ENCODE data around the gene GALNT16. TPM values are rescaled to one million over a fixed set of nuclear protein-coding genes. Genes with fewer than 3 reads are reported as not detected.

GALNT16 gene
- total RNA-seq, 1 experiment from 2014 or later: 0.33 TPM

DNA sequence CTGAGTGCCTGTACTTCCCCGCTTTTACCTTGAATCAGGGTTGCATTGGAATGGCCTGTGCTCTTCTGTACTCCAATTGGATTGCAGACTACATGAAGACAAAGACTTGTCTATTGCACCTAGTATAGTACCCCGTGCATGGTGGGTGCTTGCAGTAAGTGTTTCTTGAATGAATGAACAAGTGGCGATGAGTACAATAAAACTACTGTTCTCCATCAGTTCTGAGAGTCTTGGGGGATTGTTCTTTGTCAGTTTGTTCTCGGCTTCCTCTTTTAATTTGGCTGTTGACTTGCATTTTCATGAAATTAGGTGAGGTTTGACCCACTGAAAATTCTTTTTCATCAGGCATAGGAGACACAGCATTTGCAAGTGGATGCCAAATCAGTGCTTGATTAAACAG, 104.0 kb downstream of the GALNT16 start:
- Histone ChIP-seq H3K4me3 (ENCODE audit: low read length) (no peak overlapping the region), H3K9me2 (replicated peaks; ENCODE audit: low read length) (no peaks in the 10 kb centered on the region), H3F3A (ENCODE audit: low read length, unreplicated experiment) (no peaks in the 10 kb centered on the region), H3K36me3 (ENCODE audit: low read depth, low read length) (no peaks in the 10 kb centered on the region), H3K27me3 (ENCODE audit: low read length) (peaks cover 3% of the 10 kb centered on the region; the same call in 1 of the 2 replicates), H3K4me2 (ENCODE audit: low read length) (no peak overlapping the region), H3K9me3 (ENCODE audit: low read length) (no peaks in the 10 kb centered on the region), H4K20me1 (ENCODE audit: low read length) (no peaks in the 10 kb centered on the region), H3K4me1 (ENCODE audit: insufficient read depth, low read length) (no peaks in the 10 kb centered on the region), H3K9ac (ENCODE audit: low read length) (no peak overlapping the region), H3K79me2 (ENCODE audit: low read length) (no peaks in the 10 kb centered on the region), H3K27ac (ENCODE audit: low read length) (no peak overlapping the region), H2AFZ (ENCODE audit: low read length) (no peak overlapping the region)
- TF ChIP-seq EZH2phosphoT487 (IDR thresholded peaks at IDR 0.05; ENCODE audit: borderline replicate concordance, low read length) (no peak), EZH2 (IDR thresholded peaks at IDR 0.05; ENCODE audit: low read length, unreplicated experiment) (no peak)
- TF ChIP-seq, protein P1, sequence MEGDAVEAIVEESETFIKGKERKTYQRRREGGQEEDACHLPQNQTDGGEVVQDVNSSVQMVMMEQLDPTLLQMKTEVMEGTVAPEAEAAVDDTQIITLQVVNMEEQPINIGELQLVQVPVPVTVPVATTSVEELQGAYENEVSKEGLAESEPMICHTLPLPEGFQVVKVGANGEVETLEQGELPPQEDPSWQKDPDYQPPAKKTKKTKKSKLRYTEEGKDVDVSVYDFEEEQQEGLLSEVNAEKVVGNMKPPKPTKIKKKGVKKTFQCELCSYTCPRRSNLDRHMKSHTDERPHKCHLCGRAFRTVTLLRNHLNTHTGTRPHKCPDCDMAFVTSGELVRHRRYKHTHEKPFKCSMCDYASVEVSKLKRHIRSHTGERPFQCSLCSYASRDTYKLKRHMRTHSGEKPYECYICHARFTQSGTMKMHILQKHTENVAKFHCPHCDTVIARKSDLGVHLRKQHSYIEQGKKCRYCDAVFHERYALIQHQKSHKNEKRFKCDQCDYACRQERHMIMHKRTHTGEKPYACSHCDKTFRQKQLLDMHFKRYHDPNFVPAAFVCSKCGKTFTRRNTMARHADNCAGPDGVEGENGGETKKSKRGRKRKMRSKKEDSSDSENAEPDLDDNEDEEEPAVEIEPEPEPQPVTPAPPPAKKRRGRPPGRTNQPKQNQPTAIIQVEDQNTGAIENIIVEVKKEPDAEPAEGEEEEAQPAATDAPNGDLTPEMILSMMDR (conservative IDR thresholded peaks at IDR 0.05; ENCODE audit: low read depth, low read length): no peak
- ATAC-seq (no peak), DNase-seq (no peak)
- no TSS peak for BruUV-seq (replicated peaks)
- intact Hi-C loops (cut with micrococcal nuclease): no loop called here
- POLR2A ChIA-PET (ENCODE audit: unreplicated experiment): no interaction called here
- CTCF ChIA-PET: interaction anchor here (0.6 kb wide), 1 partner anchor 60 kb away, joined by 3 read pairs; no protein-coding TSS in a partner anchor

DNA sequence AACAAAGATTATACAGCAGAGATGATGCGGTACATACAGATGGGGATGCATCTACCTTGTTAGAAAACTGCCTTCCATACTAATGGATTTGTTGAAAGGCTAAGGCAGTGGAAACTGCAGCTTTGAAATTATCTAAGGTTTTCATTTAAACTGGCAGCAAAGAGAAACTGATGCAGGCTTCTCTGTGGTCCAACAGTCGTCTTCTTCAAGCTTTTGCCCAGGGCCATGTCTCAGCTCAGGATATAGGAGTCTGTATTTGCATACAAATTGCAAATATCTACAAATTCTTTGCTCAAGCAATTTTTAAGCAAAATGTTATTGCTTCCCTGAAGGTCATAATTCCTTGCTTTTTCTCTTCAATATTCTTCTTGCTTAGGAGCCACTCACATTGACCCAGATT, 104.4 kb downstream of the GALNT16 start:
- DNase-seq (no peak), ATAC-seq (no peak)
- H3K9ac ChIP-seq (ENCODE audit: low read length): no peak overlapping the region
- no peaks in the 10 kb centered on the region for H3F3A ChIP-seq (ENCODE audit: low read length, unreplicated experiment)
- intact Hi-C loops (cut with micrococcal nuclease): no loop called here
- H3K4me1 ChIP-seq (ENCODE audit: insufficient read depth, low read length): no peaks in the 10 kb centered on the region
- H3K4me3 ChIP-seq (ENCODE audit: low read length): no peak overlapping the region
- no peaks in the 10 kb centered on the region for H3K36me3 ChIP-seq (ENCODE audit: low read depth, low read length)
- H3K9me3 ChIP-seq (ENCODE audit: low read length): no peaks in the 10 kb centered on the region
- no peaks in the 10 kb centered on the region for H3K9me2 ChIP-seq (replicated peaks; ENCODE audit: low read length)
- peaks cover 3% of the 10 kb centered on the region; the same call in 1 of the 2 replicates for H3K27me3 ChIP-seq (ENCODE audit: low read length)
- no peak overlapping the region for H3K27ac ChIP-seq (ENCODE audit: low read length)
- no peaks in the 10 kb centered on the region for H3K79me2 ChIP-seq (ENCODE audit: low read length)
- CTCF ChIA-PET: interaction anchor here (0.5 kb wide), 1 partner anchor 50 kb away, joined by 4 read pairs; no protein-coding TSS in a partner anchor
- BruUV-seq (replicated peaks): no TSS peak
- H4K20me1 ChIP-seq (ENCODE audit: low read length): no peaks in the 10 kb centered on the region
- POLR2A ChIA-PET (ENCODE audit: unreplicated experiment): no interaction called here
- TF ChIP-seq EZH2phosphoT487 (IDR thresholded peaks at IDR 0.05; ENCODE audit: borderline replicate concordance, low read length) (no peak), EZH2 (IDR thresholded peaks at IDR 0.05; ENCODE audit: low read length, unreplicated experiment) (no peak)
- TF ChIP-seq, protein P1 (conservative IDR thresholded peaks at IDR 0.05; ENCODE audit: low read depth, low read length): no peak
- H2AFZ ChIP-seq (ENCODE audit: low read length): no peak overlapping the region
- no peak overlapping the region for H3K4me2 ChIP-seq (ENCODE audit: low read length)

DNA sequence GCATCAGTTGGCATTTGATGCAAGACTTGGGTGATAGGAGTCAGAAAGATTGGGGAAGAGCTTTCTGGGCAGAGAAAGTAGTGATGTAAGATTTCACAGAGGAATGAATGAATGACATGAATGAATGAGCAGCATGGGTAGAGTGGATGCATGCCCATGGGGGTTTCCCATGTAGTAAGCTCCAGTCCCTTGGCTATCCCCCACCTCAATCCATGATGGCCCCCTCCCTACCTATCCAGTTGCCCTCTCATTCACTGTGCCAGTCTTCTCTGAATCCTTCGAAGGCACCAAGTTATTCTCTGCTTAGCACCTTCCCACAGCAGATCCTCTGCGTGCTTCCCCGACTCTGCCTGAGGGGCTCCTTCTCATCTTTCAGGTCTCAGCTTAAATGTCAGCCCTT, 106.1 kb downstream of the GALNT16 start:
- no TSS peak for BruUV-seq (replicated peaks)
- Histone ChIP-seq H3K27ac (ENCODE audit: low read length) (no peak overlapping the region), H4K20me1 (ENCODE audit: low read length) (no peaks in the 10 kb centered on the region), H3K9me2 (replicated peaks; ENCODE audit: low read length) (no peaks in the 10 kb centered on the region), H3K9ac (ENCODE audit: low read length) (no peak overlapping the region), H3K4me1 (ENCODE audit: insufficient read depth, low read length) (no peaks in the 10 kb centered on the region), H3F3A (ENCODE audit: low read length, unreplicated experiment) (no peaks in the 10 kb centered on the region), H3K79me2 (ENCODE audit: low read length) (no peaks in the 10 kb centered on the region), H3K4me2 (ENCODE audit: low read length) (no peak overlapping the region), H3K27me3 (ENCODE audit: low read length) (peaks cover 3% of the 10 kb centered on the region; the same call in 1 of the 2 replicates), H2AFZ (ENCODE audit: low read length) (no peak overlapping the region), H3K36me3 (ENCODE audit: low read depth, low read length) (no peaks in the 10 kb centered on the region), H3K4me3 (ENCODE audit: low read length) (no peak overlapping the region), H3K9me3 (ENCODE audit: low read length) (no peaks in the 10 kb centered on the region)
- ATAC-seq: no peak
- TF ChIP-seq, protein P1 (conservative IDR thresholded peaks at IDR 0.05; ENCODE audit: low read depth, low read length): no peak
- TF ChIP-seq EZH2 (IDR thresholded peaks at IDR 0.05; ENCODE audit: low read length, unreplicated experiment) (no peak), EZH2phosphoT487 (IDR thresholded peaks at IDR 0.05; ENCODE audit: borderline replicate concordance, low read length) (no peak)
- CTCF ChIA-PET: no interaction called here
- DNase-seq: no peak
- POLR2A ChIA-PET (ENCODE audit: unreplicated experiment): no interaction called here
- intact Hi-C loops (cut with micrococcal nuclease): no loop called here

All from PC-3 (cell line).